Esophagus muscularis mucosa (tissue), 3 donors: ENCODE data around the gene CNTNAP2.

ENCODE experiments used
- CTCF ChIP-seq, 3 experiments: fragments of 200-600 bp in 2 of 3; fragments of 450-650 bp in 1 of 3; sonication (generic) in 2 of 3; IDR thresholded peaks; one replicate each; pipeline ENCODE4 v1.5.1; 2017 to 2019; ENCODE audit warnings: antibody characterized with exemption in 3 of 3, mild to moderate bottlenecking in 2 of 3, moderate library complexity in 1 of 3
- EP300 ChIP-seq: sonication (generic); formaldehyde crosslinking; IDR thresholded peaks from one replicate; pipeline ENCODE4 v1.6.1; 2017; ENCODE audit warnings: antibody characterized with exemption

DNA sequence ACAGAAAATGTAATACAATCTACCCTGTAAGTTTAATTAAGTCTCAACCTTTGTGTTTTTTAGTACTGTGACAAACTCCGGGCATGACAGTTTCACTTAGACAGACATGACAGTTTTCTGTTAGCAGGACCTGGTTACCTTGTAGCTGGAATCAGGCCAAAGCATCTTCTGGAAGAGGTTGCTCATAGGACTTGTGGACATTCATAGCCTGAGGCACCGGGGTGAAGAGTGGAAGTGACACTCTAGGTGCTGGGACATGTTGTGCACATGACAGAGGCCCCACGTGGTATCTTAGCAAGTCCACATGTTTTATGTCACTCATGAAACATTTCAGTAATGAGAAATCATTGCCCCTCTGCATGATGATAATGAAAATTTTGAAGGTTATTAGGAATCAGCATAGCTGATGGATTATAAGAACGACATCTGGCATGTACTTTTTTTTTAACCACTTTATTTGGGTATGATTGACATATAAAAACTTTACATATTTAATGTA lies 441.4 kb downstream of the CNTNAP2 start:
- TF ChIP-seq EP300 (no peak), CTCF (IDR thresholded peaks at IDR 0.05) (no peak)
